ENCODE measurements around the gene ITPR3.

ITPR3 gene

GRCh38 chr6:33670086-33670660, 49.1 kb downstream of the ITPR3 start:
- no peak for DNase-seq (ENCODE audit: low spot score)

GRCh38 chr6:33670971-33671743, 50.0 kb downstream of the ITPR3 start:
- no peak for DNase-seq (ENCODE audit: low spot score)

- DNase-seq (ENCODE audit: low spot score) = no peak
Observed at GRCh38 chr6:33671744-33672072, 50.6 kb downstream of the ITPR3 start.

GRCh38 chr6:33672808-33673207, 51.7 kb downstream of the ITPR3 start:
- peak; percentile 95 for DNase-seq (ENCODE audit: low spot score)

- no peak for DNase-seq (ENCODE audit: low spot score)
Observed at GRCh38 chr6:33673851-33674250, 52.7 kb downstream of the ITPR3 start.

GRCh38 chr6:33675968-33676367, 54.8 kb downstream of the ITPR3 start:
- DNase-seq (ENCODE audit: low spot score) = no peak

- DNase-seq (ENCODE audit: low spot score) = no peak
Observed at GRCh38 chr6:33676416-33677142, 55.5 kb downstream of the ITPR3 start.

- DNase-seq (ENCODE audit: low spot score) = peak; percentile 79
Observed at GRCh38 chr6:33677143-33677660, 56.1 kb downstream of the ITPR3 start.

- no peak for DNase-seq (ENCODE audit: low spot score)
Observed at GRCh38 chr6:33677689-33678088, 56.6 kb downstream of the ITPR3 start.

- no peak for DNase-seq (ENCODE audit: low spot score)
Observed at GRCh38 chr6:33678233-33678931, 57.3 kb downstream of the ITPR3 start.

- no peak for DNase-seq (ENCODE audit: low spot score)
Observed at GRCh38 chr6:33678932-33679490, 57.9 kb downstream of the ITPR3 start.

- DNase-seq (ENCODE audit: low spot score) = no peak
Observed at GRCh38 chr6:33679761-33680160, 58.6 kb downstream of the ITPR3 start.

- no peak for DNase-seq (ENCODE audit: low spot score)
Observed at GRCh38 chr6:33682341-33682740, 61.2 kb downstream of the ITPR3 start.

- no peak for DNase-seq (ENCODE audit: low spot score)
Observed at GRCh38 chr6:33683051-33683571, 62.0 kb downstream of the ITPR3 start.

- no peak for DNase-seq (ENCODE audit: low spot score)
Observed at GRCh38 chr6:33683576-33684427, 62.7 kb downstream of the ITPR3 start.

- DNase-seq (ENCODE audit: low spot score) = no peak
Observed at GRCh38 chr6:33684428-33684896, 63.3 kb downstream of the ITPR3 start.

- no peak for DNase-seq (ENCODE audit: low spot score)
Observed at GRCh38 chr6:33684983-33685382, 63.9 kb downstream of the ITPR3 start.

- DNase-seq (ENCODE audit: low spot score) = no peak
Observed at GRCh38 chr6:33685411-33686224, 64.5 kb downstream of the ITPR3 start.

- no peak for DNase-seq (ENCODE audit: low spot score)
Observed at GRCh38 chr6:33686225-33686924, 65.3 kb downstream of the ITPR3 start.
